DND-41 (cell line): ENCODE data around the gene HDAC8.
"Not testable (repeated sequence)": the region's sequence is repeated elsewhere in the genome, so short reads cannot be mapped to it uniquely, and the experiment has no call there.

ENCODE experiments used
- ATAC-seq: fragments of 200-7000 bp; cut with Tn5 transposase; 3 replicates; pipeline ENCODE4 v1.9.1; 2021; ENCODE audit warnings: low read depth; ENCODE audit not compliant: insufficient read depth
- DNase-seq: peaks from one replicate; pipeline ENCODE4 v3.0.0-alpha.2; 2020
- H2AFZ ChIP-seq: 2 replicates; pipeline ENCODE4 v1.6.0; 2012; ENCODE audit warnings: low read depth, low read length
- H3K27ac ChIP-seq: 2 replicates; pipeline ENCODE4 v1.5.1; 2012; ENCODE audit warnings: low read length, inconsistent platforms
- H3K27me3 ChIP-seq: fragments of 200-600 bp; sonication (generic); 2 replicates; pipeline ENCODE4 v1.6.0; 2012; ENCODE audit warnings: low read length, mild to moderate bottlenecking, inconsistent platforms; ENCODE audit not compliant: insufficient read depth, poor library complexity
- H3K36me3 ChIP-seq: 2 replicates; pipeline ENCODE4 v1.5.1; 2012; ENCODE audit warnings: low read length, inconsistent platforms; ENCODE audit not compliant: insufficient read depth
- H3K4me1 ChIP-seq: 2 replicates; pipeline ENCODE4 v1.5.1; 2012; ENCODE audit warnings: mild to moderate bottlenecking, low read length; ENCODE audit not compliant: insufficient read depth
- H3K4me2 ChIP-seq: 2 replicates; pipeline ENCODE4 v1.6.0; 2012; ENCODE audit warnings: mild to moderate bottlenecking, moderate library complexity, low read length, inconsistent platforms; ENCODE audit not compliant: insufficient read depth
- H3K4me3 ChIP-seq, 2 experiments: fragments of 200-600 bp in 1 of 2; shearing (Covaris generic) in 1 of 2; 2 replicates each; pipeline ENCODE4 v1.5.1; 2012 to 2016; ENCODE audit warnings: inconsistent platforms in 2 of 2, low read length in 2 of 2, mild to moderate bottlenecking in 2 of 2, low read depth in 1 of 2, moderate library complexity in 1 of 2
- H3K79me2 ChIP-seq: 2 replicates; pipeline ENCODE4 v1.6.0; 2012; ENCODE audit warnings: low read length, inconsistent platforms; ENCODE audit not compliant: insufficient read depth
- H3K9ac ChIP-seq: 2 replicates; pipeline ENCODE4 v1.6.0; 2012; ENCODE audit warnings: low read depth, mild to moderate bottlenecking, inconsistent platforms, low read length, moderate library complexity
- H3K9me3 ChIP-seq: 2 replicates; pipeline ENCODE4 v1.5.1; 2012; ENCODE audit warnings: low read length, moderate library complexity, mild to moderate bottlenecking, inconsistent platforms; ENCODE audit not compliant: insufficient read depth, severe bottlenecking
- H4K20me1 ChIP-seq: 2 replicates; pipeline ENCODE4 v1.6.0; 2012; ENCODE audit warnings: low read length; ENCODE audit not compliant: insufficient read depth
- CTCF ChIP-seq: IDR thresholded peaks from 2 replicates; pipeline ENCODE4 v1.5.1; 2012; ENCODE audit warnings: borderline replicate concordance, low read length, moderate library complexity, mild to moderate bottlenecking; ENCODE audit not compliant: poor library complexity, severe bottlenecking; ENCODE audit errors: extremely low read depth
- EZH2 ChIP-seq: IDR thresholded peaks from 3 replicates; pipeline ENCODE4 v1.6.1; 2012; ENCODE audit warnings: borderline replicate concordance, low read depth, mild to moderate bottlenecking, moderate library complexity, low read length, inconsistent platforms; ENCODE audit not compliant: severe bottlenecking

HDAC8 gene

GRCh38 chrX:72569786-72570185 is 2.9 kb downstream of the HDAC8 start:
- H2AFZ ChIP-seq = no peak overlapping the region
- H3K4me2 ChIP-seq = no peak overlapping the region
- H3K79me2 ChIP-seq = peaks cover 7% of the 10 kb centered on the region
- H3K9ac ChIP-seq = no peak overlapping the region
- DNase-seq = no peak
- H3K9me3 ChIP-seq = no peaks in the 10 kb centered on the region
- H3K4me3 ChIP-seq = no peak overlapping the region
- no peaks in the 10 kb centered on the region for H3K27me3 ChIP-seq
- H4K20me1 ChIP-seq = no peaks in the 10 kb centered on the region
- H3K36me3 ChIP-seq = peaks cover 28% of the 10 kb centered on the region
- no peak for ATAC-seq
- H3K4me1 ChIP-seq = peaks cover 13% of the 10 kb centered on the region
- TF ChIP-seq EZH2 = no peak
- TF ChIP-seq CTCF = no peak
- no peak overlapping the region for H3K27ac ChIP-seq

GRCh38 chrX:72568406-72569092 is 4.1 kb downstream of the HDAC8 start:
- peaks cover 13% of the 10 kb centered on the region for H3K4me1 ChIP-seq
- no peaks in the 10 kb centered on the region for H3K9me3 ChIP-seq
- H3K9ac ChIP-seq = no peak overlapping the region
- no peak overlapping the region for H2AFZ ChIP-seq
- no peak for DNase-seq
- H3K4me3 ChIP-seq = no peak overlapping the region
- no peak for ATAC-seq
- H3K36me3 ChIP-seq = peaks cover 28% of the 10 kb centered on the region
- no peak overlapping the region for H3K27ac ChIP-seq
- no peak for TF ChIP-seq EZH2
- TF ChIP-seq CTCF = no peak
- no peaks in the 10 kb centered on the region for H3K27me3 ChIP-seq
- H3K4me2 ChIP-seq = no peak overlapping the region
- H3K79me2 ChIP-seq = peaks cover 7% of the 10 kb centered on the region
- H4K20me1 ChIP-seq = no peaks in the 10 kb centered on the region

- DNase-seq (no peak), ATAC-seq (no peak)
- peaks cover 28% of the 10 kb centered on the region for H3K36me3 ChIP-seq
- H3K79me2 ChIP-seq = no peaks in the 10 kb centered on the region
- H4K20me1 ChIP-seq = no peaks in the 10 kb centered on the region
- no peak overlapping the region for H2AFZ ChIP-seq
- H3K9ac ChIP-seq = no peak overlapping the region
- no peak overlapping the region for H3K4me3 ChIP-seq
- peaks cover 2% of the 10 kb centered on the region; the same call in 1 of the 2 replicates for H3K4me1 ChIP-seq
- H3K9me3 ChIP-seq = no peaks in the 10 kb centered on the region
- TF ChIP-seq EZH2 (no peak), CTCF (no peak)
- H3K27ac ChIP-seq = no peak overlapping the region
- H3K4me2 ChIP-seq = no peak overlapping the region
- no peaks in the 10 kb centered on the region for H3K27me3 ChIP-seq
Measured at GRCh38 chrX:72566448-72566847, 6.2 kb downstream of the HDAC8 start.

GRCh38 chrX:72559655-72560054 is 13.0 kb downstream of the HDAC8 start:
- H2AFZ ChIP-seq, DNase-seq, H3K27ac ChIP-seq, H3K9me3 ChIP-seq, H3K4me3 ChIP-seq, H3K36me3 ChIP-seq, H4K20me1 ChIP-seq, H3K9ac ChIP-seq, ATAC-seq, H3K27me3 ChIP-seq, H3K4me2 ChIP-seq, H3K4me1 ChIP-seq, H3K79me2 ChIP-seq: not testable (repeated sequence)
